GM12801 (cell line): ENCODE results near the gene KCMF1.

ENCODE experiments used
- CTCF ChIP-seq: IDR thresholded peaks from one replicate; pipeline ENCODE4 v1.5.1; 2011; ENCODE audit warnings: control low read depth; ENCODE audit not compliant: insufficient read length; ENCODE audit errors: extremely low read depth

KCMF1 gene

GRCh38 chr2:84964406-84965191 lies 6.4 kb upstream of the KCMF1 start:
- TF ChIP-seq CTCF, result no peak

- no peak for TF ChIP-seq CTCF
Measured at GRCh38 chr2:84965192-84965516, 5.8 kb upstream of the KCMF1 start.

- no peak for TF ChIP-seq CTCF
Measured at GRCh38 chr2:84965827-84966226, 5.1 kb upstream of the KCMF1 start.

GRCh38 chr2:84966731-84967130 lies 4.2 kb upstream of the KCMF1 start:
- TF ChIP-seq CTCF, result no peak

GRCh38 chr2:84969511-84970209 lies 1.3 kb upstream of the KCMF1 start:
- TF ChIP-seq CTCF, result no peak

GRCh38 chr2:84970210-84970867 lies 622 bp upstream of the KCMF1 start:
- no peak for TF ChIP-seq CTCF

GRCh38 chr2:84971510-84972206 lies 697 bp downstream of the KCMF1 start:
- no peak for TF ChIP-seq CTCF
